HCT116 (cell line): Measurements from ENCODE around the gene SCYGR1.

ENCODE experiments used
- EZH2 ChIP-seq: fragments of 200-600 bp; sonication (generic); IDR thresholded peaks from 2 replicates; pipeline ENCODE4 v1.6.1; 2017; ENCODE audit warnings: antibody characterized with exemption, mixed run types
- EZH2phosphoT487 ChIP-seq: fragments of 200-600 bp; IDR thresholded peaks from 2 replicates; pipeline ENCODE4 v1.6.1; 2018; ENCODE audit warnings: antibody characterized with exemption, borderline replicate concordance
- POLR2A ChIP-seq: IDR thresholded peaks from 2 replicates; pipeline ENCODE4 v1.7.0; 2011; ENCODE audit warnings: borderline replicate concordance; ENCODE audit not compliant: insufficient read depth, insufficient read length; ENCODE audit errors: extremely low read depth
- POLR2AphosphoS5 ChIP-seq: IDR thresholded peaks from 2 replicates; pipeline ENCODE4 v1.6.1; 2011; ENCODE audit warnings: mild to moderate bottlenecking, low read depth, low read length, moderate library complexity
- RAD21 ChIP-seq: IDR thresholded peaks from 2 replicates; pipeline ENCODE4 v1.6.1; 2012; ENCODE audit warnings: low read depth, mild to moderate bottlenecking
- YY1 ChIP-seq: IDR thresholded peaks from 2 replicates; pipeline ENCODE4 v1.6.1; 2011; ENCODE audit warnings: low read length, low read depth, moderate library complexity, mild to moderate bottlenecking; ENCODE audit not compliant: insufficient replicate concordance; ENCODE audit errors: extremely low read depth
- TF ChIP-seq, protein P1 (sequence below), 3 experiments: fragments of 200-600 bp in 1 of 3; sonication (generic) in 1 of 3; IDR thresholded peaks in 2 of 3; conservative IDR thresholded peaks in 1 of 3; 2 replicates each; pipeline ENCODE4 v1.5.1; 2012 to 2017; ENCODE audit warnings: low read depth in 2 of 3, low read length in 2 of 3, antibody characterized with exemption in 1 of 3, borderline replicate concordance in 1 of 3, control low read depth in 1 of 3, mild to moderate bottlenecking in 1 of 3, mixed read lengths in 1 of 3, mixed run types in 1 of 3, moderate library complexity in 1 of 3; ENCODE audit not compliant: insufficient read depth in 1 of 3

DNA sequence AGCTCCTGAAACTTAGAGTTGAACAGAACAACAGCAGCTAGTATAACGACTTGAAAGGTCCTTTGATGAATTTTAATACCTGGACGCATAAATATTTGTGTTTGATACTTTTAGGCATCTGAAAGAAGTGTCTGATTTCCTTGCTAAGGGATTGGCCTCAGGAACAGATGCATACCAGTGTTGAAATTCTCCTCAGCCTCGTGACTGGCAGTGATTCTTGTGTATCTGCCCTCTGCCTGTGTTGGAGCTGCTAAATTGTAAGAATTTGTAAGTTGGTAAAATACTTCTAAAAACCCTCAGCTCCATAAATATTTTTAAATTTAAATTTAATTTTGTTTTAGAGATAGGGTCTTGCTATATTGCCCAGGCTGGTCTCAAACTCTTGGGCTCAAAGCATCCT, 22.4 kb upstream of the SCYGR1 start:
- TF ChIP-seq, protein P1, sequence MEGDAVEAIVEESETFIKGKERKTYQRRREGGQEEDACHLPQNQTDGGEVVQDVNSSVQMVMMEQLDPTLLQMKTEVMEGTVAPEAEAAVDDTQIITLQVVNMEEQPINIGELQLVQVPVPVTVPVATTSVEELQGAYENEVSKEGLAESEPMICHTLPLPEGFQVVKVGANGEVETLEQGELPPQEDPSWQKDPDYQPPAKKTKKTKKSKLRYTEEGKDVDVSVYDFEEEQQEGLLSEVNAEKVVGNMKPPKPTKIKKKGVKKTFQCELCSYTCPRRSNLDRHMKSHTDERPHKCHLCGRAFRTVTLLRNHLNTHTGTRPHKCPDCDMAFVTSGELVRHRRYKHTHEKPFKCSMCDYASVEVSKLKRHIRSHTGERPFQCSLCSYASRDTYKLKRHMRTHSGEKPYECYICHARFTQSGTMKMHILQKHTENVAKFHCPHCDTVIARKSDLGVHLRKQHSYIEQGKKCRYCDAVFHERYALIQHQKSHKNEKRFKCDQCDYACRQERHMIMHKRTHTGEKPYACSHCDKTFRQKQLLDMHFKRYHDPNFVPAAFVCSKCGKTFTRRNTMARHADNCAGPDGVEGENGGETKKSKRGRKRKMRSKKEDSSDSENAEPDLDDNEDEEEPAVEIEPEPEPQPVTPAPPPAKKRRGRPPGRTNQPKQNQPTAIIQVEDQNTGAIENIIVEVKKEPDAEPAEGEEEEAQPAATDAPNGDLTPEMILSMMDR (IDR thresholded peaks at IDR 0.05 in 2 of 3, conservative IDR thresholded peaks at IDR 0.05 in 1 of 3; ENCODE audit: borderline replicate concordance in 1 of 3, insufficient read depth in 1 of 3, low read depth in 2 of 3, low read length in 2 of 3) = no peak
- TF ChIP-seq POLR2AphosphoS5 (no peak), EZH2 (no peak), EZH2phosphoT487 (no peak), RAD21 (no peak), POLR2A (no peak), YY1 (no peak)
